GDM1 (cell line): ENCODE results near the gene CNMD.
"Not testable (repeated sequence)": the region's sequence is repeated elsewhere in the genome, so short reads cannot be mapped to it uniquely, and the experiment has no call there.

Source experiments
- DNase-seq: peaks from one replicate; lab custom pipeline; 2025; lab: John Stamatoyannopoulos, UW

Gene CNMD

GRCh38 chr13:52686376-52686775 lies 53.2 kb downstream of the CNMD start:
- no peak for DNase-seq

GRCh38 chr13:52685806-52686205 lies 53.8 kb downstream of the CNMD start:
- DNase-seq = not testable (repeated sequence)

GRCh38 chr13:52677823-52678222 lies 61.8 kb downstream of the CNMD start:
- DNase-seq = no peak

- no peak for DNase-seq
Observed at GRCh38 chr13:52673465-52673864, 66.2 kb downstream of the CNMD start.

- no peak for DNase-seq
Observed at GRCh38 chr13:52670726-52671125, 68.9 kb downstream of the CNMD start.

DNA sequence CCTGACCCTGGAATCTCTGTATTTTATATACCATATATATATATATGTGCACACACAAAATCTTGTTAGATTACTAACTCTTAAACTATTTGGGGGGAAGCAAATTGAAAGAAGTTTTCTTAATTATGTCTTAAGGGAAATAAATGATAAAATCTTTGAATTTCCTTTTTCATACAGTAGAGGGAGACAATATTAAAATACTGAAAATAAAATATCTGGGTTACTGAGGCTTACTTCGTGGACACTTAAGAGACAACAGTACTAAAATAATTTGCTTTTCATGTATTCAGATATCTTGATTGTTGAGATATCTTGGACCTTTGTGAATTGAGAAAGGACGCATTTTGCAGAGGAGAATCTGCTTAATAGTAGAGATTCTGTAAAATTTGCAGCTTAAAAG lies 69.9 kb downstream of the CNMD start:
- DNase-seq = no peak

- DNase-seq = no peak
Observed at GRCh38 chr13:52665325-52665724, 74.3 kb downstream of the CNMD start.

DNA sequence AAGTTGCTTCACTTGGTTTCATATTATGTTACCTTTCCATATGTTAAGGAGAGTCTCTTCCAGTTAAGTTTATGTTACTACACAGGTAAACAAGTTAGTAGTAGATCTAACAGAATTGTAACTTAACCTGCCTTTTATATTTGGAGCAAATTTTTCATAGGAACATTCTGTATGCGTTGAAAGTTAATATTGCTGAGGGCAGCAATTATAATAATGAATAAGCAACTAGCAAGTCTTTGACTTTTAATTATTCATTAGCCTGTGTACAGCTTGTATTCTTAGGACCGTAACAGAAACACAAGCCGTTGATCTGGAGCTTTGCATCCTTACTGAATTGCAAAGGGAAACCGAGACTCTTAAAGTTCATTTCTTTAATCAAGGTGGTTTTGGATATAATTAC lies 75.3 kb downstream of the CNMD start:
- DNase-seq = no peak

DNA sequence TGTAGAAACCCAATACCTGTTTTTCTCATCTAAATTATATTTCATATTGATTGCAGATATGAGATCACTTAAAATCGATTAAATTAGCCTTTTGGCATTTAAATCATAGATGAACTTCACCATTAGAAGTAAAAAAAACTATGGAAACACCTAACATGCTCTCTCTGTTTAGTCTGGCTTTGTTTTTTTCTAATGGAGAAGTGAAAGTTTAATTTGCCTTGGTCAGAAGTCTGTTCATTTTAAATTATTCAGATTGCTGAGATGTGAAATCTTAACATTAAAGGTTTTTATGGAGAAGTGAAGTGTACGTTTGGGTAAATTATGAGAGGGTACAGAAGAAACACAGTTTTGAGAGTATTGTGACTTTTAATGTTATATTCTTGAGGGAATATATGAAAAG lies 80.3 kb downstream of the CNMD start:
- no peak for DNase-seq
